Astrocyte of the cerebellum (primary cell): ENCODE results near the gene SPECC1L.

ENCODE experiments used
- DNase-seq: peaks from one replicate; pipeline ENCODE4 v3.0.0-alpha.2; 2011; ENCODE audit warnings: low read depth
- H3K4me3 ChIP-seq: 2 replicates; pipeline ENCODE4 v1.5.1; 2011; ENCODE audit warnings: mild to moderate bottlenecking, low read depth, low read length, moderate library complexity
- in situ Hi-C: cut with HindIII; loops from 2 replicates; pipeline ENCODE4 v1.10.0; 2017; ENCODE audit warnings: low sequenced_read_pairs
- TF ChIP-seq, protein P1 (sequence below): IDR thresholded peaks from 2 replicates; pipeline ENCODE4 v1.5.1; 2012; ENCODE audit warnings: low read length, low read depth, moderate library complexity, mild to moderate bottlenecking; ENCODE audit errors: missing control alignments

The SPECC1L gene

GRCh38 chr22:24441406-24442351 is 171.0 kb downstream of the SPECC1L start:
- no peak for DNase-seq
- H3K4me3 ChIP-seq: no peak overlapping the region
- TF ChIP-seq, protein P1, sequence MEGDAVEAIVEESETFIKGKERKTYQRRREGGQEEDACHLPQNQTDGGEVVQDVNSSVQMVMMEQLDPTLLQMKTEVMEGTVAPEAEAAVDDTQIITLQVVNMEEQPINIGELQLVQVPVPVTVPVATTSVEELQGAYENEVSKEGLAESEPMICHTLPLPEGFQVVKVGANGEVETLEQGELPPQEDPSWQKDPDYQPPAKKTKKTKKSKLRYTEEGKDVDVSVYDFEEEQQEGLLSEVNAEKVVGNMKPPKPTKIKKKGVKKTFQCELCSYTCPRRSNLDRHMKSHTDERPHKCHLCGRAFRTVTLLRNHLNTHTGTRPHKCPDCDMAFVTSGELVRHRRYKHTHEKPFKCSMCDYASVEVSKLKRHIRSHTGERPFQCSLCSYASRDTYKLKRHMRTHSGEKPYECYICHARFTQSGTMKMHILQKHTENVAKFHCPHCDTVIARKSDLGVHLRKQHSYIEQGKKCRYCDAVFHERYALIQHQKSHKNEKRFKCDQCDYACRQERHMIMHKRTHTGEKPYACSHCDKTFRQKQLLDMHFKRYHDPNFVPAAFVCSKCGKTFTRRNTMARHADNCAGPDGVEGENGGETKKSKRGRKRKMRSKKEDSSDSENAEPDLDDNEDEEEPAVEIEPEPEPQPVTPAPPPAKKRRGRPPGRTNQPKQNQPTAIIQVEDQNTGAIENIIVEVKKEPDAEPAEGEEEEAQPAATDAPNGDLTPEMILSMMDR: no peak
- in situ Hi-C loops: loop anchor here (5.0 kb wide), 1 partner anchor 71 kb away; no protein-coding TSS in a partner anchor

- in situ Hi-C loops: loop anchor here (5.0 kb wide), 1 partner anchor 70 kb away; no protein-coding TSS in a partner anchor
- TF ChIP-seq, protein P1: no peak
- H3K4me3 ChIP-seq: no peak overlapping the region
- DNase-seq: no peak
Measured at GRCh38 chr22:24442352-24442744, 171.7 kb downstream of the SPECC1L start.

DNA sequence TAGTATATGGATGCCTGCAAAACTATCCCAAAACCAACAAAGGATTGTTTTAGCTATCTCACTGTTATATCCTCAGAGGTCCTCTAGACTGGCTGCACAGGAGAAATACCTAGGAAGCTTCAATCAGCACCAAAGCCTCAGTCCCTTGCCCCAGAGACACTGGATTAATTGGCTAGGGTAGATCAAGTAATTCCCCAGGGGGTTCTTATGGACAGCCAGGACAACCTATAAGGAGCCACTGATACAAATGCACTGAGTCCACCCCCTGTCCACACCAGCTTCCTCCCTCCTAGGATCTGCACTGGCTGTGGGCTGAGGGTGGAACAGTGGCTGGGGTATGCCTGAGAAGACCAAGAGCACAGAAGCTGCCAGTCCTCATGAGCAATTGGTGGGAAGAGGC is 173.0 kb downstream of the SPECC1L start:
- no peak for DNase-seq
- H3K4me3 ChIP-seq: no peak overlapping the region
- TF ChIP-seq, protein P1: no peak
- in situ Hi-C loops: loop anchor here (5.0 kb wide), 1 partner anchor 69 kb away; no protein-coding TSS in a partner anchor

DNA sequence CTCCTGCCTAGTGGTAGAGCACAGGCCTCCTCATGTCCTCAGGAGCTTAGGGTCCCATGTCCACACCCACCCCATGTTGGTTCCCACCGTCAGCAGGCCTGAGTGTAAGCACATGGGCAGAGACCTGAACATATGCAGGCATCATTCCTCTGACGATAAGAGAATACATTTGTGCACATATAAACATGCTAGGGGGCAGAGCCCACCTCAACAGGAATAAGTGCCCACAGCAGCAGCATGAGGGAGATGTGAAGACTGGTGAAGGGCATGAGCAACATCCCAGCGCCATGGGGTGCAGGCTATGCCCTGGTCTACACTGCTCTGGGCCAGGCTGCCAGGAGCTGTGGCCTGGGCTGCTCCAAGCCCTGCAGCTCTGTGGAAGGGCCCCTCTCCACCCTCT is 173.6 kb downstream of the SPECC1L start:
- TF ChIP-seq, protein P1: no peak
- in situ Hi-C loops: loop anchor here (5.0 kb wide), 1 partner anchor 68 kb away; no protein-coding TSS in a partner anchor
- no peak overlapping the region for H3K4me3 ChIP-seq
- no peak for DNase-seq

- TF ChIP-seq, protein P1: no peak
- no peak for DNase-seq
- H3K4me3 ChIP-seq: no peak overlapping the region
- in situ Hi-C loops: loop anchor here (5.0 kb wide), 1 partner anchor 67 kb away; no protein-coding TSS in a partner anchor
Measured at GRCh38 chr22:24444729-24445466, 174.3 kb downstream of the SPECC1L start.

GRCh38 chr22:24445481-24446259 is 175.0 kb downstream of the SPECC1L start:
- TF ChIP-seq, protein P1: no peak
- no peak overlapping the region for H3K4me3 ChIP-seq
- DNase-seq: no peak
- in situ Hi-C loops: no loop called here
